GM18519 (cell line): Measurements from ENCODE around the gene C1QB.

ENCODE experiments used
- ATAC-seq: cut with Tn5 transposase; IDR thresholded peaks from one replicate; pipeline ENCODE4 v1.9.1; 2021; ENCODE audit warnings: mild to moderate bottlenecking, moderate library complexity; ENCODE audit not compliant: unreplicated experiment, low FRiP score

Gene C1QB, protein sequence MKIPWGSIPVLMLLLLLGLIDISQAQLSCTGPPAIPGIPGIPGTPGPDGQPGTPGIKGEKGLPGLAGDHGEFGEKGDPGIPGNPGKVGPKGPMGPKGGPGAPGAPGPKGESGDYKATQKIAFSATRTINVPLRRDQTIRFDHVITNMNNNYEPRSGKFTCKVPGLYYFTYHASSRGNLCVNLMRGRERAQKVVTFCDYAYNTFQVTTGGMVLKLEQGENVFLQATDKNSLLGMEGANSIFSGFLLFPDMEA

DNA sequence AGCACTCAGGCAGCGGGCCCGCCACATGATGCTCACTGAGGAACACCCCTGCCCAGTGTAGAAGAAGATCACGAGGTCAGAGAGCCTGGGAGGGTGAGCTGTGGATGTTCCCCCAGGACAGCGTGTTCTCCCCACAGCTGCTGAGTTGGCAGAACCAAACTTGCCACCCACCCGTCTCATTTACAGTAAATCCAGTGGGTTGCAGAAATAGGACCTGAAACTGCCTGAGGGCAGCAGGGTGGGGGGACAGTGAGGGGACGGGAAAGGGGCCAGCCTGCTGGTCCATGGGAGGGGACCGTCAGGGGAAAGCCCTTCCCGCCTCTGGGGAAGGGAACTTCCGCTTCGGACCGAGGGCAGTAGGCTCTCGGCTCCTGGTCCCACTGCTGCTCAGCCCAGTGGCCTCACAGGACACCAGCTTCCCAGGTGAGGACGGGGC lies at the start of gene C1QB:
Gene C1QB, plus strand, starts transcription at position 356 of the 436 bp plus-strand sequence. CDS start 6,227 bp downstream, outside the sequence.
- no peak for ATAC-seq

DNA sequence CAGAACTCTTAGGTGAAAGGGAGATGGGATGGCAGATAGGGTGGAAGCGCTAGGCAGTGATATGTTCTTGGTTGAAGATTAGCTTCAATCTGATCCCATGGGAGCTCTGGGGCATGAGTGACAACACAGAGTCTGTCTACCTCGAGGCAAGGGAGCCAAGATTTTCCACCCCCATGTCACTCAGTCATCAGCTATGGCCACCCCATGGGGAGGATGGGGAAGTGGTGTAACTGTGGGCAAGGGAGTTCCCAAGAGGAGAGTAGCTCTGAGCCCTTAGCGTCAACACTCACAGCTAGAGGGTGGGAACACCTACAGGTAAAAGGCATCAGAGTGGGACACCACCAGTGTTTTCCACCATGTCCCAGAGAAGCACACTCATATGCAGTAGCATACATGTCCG lies 46.9 kb upstream of the C1QB start:
- no peak for ATAC-seq

DNA sequence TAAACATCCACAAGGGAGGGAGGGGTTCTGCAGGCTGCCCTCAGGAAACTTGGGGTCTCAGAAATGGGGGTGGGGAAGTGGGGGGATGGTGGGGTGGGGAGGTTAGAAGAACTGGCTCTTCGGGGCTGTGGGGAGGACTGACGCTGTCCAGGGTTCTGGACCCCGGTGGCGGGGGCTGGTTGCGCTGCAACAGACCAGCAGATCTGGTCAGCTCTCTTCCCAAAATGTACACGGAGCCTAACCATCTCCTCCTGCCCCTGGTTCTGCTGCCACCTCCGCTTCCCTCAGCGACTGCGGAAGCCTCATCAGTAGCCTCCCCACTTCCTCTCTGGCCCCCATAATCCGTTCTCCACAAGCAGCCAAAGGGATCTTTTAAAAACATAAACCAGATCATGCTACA lies 45.9 kb upstream of the C1QB start:
- no peak for ATAC-seq

DNA sequence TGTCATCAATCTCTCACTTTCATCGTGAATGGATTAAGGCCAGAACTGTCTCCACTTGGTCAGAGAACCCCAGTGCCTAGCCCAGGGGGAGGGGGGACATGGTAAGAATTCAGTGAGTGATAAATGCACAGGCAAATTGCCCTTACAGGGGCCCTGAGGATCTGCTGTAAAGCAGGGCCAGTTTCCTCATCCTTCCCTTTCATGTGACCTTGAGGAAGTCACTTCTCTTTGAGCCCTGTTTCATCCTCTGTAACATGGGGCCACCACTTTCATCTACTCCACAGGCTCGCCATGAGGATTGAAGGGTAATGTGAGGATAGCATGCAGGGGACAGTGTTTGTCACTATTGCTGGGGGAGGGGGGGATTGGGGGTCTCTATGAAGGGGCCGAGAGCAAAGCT lies 44.7 kb upstream of the C1QB start:
- no peak for ATAC-seq

DNA sequence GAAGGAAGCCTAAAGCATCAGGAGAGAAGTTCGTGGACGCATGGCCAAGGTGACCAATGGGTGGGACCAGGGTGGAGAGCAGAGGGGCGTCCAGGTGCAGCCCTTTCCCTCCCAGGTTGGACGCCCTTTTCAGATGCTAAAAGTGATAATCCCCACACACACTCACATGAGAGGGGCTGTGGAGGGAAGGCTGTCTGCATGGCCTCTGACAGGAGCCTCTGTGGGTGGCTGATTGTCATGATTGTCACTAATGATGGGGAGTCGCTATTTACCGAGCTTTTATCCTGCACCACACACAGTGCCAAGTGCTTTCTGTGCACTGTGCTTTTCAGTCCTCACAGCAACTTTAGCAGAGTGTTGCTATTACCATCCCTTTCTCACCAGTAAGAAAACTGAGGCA lies 43.7 kb upstream of the C1QB start:
- ATAC-seq: no peak

DNA sequence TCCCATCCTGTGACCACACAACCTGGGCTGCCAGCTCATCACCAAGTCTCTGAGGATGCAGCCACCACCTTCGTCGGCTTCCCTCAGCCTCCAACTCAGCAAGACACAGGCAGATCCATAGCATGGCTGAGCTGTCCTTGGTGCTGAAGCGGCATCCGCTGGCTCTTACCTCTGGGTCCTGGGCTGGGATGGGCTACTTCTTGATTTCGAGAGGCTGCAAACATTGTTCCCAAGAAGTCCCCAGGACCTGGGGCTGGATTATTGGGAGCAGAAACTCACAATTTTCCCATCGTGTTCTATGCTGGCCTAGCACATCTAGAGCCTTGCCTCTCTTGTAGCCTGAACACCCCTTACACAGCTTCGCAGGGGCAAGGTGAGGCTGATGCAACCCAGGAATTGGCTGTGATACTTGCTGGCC lies 41.5 kb upstream of the C1QB start:
- ATAC-seq: no peak

DNA sequence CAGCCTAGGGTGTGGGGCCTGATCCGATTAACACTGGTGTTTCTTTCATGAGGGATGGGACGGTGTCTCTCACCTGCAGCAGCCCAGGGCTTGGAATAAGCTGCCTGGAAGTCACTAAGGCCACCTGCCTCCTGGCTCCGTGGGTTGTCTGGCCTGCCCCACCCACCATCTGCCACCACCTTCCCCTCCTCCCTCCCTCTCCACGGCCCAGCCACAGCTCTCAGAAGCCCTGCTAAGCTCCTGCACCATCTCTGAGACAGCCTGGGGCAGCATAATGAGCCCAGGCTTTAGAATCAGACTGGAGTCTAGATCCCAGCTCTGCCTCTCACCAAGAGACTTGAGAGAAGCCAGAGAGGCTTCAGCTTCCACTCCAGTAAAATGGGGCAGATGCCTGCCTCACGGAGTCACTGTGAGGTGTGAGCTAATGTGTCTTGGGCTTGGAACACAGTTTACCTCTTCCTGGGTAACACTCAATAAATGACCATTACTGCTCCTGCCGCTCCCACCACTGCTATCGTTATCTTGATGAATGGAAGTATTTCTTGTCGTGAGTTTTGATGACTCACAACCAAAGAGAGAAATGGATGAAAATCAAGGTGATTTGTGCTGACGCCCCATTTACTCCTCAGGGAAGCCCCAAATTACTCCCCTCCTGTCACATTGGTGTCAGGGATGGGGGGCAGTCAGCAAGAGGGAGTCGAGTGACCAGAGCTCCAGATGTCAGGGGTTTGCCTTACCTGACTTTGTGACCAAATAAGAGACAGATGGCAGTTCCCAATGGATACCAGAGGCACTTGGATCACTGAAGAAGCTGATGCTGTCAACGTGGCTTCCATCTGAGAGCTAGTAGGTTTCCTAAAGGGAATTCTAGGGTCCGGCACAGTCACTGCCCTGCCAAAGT lies 40.1 kb upstream of the C1QB start:
- no peak for ATAC-seq

DNA sequence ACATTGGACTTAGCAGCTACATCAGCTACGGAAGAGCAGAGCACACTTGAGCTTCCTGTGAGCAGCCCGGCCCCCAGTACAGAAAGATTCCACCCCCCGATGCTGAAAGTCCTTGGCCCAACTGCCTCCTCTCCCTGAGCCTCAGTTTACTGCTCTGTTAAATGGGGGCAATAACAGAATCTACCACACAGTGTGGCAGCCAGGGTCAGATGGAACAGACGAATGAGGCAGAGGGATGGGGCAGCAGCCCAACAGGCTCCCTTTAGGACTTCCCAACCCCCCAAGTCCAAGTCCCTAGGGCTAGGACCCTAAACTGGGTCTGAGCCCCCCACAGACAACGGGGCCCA lies 39.5 kb upstream of the C1QB start:
- ATAC-seq: no peak

DNA sequence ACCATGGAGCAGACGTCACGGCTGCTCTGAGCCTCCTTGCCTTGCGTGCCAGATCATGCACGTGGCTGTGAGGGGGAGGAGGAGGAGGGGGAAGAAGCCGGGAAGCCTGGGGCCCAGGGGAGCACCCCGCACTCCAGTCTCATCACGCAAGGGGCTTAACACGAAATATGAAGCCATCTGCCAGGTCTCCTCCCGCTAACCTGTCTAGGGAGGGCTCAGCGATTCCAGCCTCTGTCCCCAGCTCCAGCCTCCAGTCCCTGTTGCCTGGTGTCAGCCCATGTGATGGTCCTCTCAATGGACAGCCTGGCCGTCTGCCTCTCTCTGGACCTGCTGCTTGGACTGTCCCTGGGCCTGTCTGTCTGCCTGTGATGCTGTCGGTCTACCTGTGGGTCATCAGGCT lies 39.1 kb upstream of the C1QB start:
- no peak for ATAC-seq

DNA sequence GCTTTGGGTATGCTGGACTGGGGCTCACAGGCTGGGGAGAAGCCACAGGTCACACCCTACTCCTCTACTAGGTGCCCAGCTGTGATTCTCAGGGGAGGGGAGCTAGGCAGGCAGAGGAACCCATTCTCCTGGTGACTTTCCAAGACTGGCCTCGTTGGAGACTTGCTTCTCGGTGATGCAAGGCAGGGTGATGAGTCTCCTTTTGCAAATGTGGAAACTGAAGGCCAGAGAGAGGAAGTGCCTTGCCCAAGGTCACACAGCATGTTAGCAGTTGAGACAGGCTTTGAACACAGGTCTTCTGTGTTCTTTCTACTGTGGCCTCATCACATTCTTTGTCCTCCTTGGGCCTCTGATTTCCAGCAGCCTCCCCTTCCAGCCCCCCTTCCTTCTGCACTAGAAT lies 37.1 kb upstream of the C1QB start:
- no peak for ATAC-seq

DNA sequence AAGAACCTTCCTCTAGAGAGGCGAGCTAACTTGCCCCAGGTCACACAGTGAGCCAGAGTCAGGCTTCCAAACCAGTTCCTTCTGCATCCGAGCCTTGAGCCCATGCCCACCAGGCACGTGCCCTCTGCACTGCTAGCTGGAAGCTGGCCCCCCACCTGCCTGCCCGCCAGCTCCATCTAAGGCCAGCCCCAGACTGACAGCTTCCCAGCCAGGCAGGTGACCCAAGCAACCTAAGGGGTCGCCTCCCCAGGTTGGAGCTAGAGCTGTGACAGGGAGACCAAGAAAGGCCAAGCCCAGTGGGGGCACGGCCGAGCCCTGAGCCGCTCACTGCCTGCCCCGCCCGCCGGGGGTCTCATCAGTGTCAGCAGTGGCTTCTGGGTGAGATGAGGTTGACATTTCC lies 36.5 kb upstream of the C1QB start:
- ATAC-seq: no peak

DNA sequence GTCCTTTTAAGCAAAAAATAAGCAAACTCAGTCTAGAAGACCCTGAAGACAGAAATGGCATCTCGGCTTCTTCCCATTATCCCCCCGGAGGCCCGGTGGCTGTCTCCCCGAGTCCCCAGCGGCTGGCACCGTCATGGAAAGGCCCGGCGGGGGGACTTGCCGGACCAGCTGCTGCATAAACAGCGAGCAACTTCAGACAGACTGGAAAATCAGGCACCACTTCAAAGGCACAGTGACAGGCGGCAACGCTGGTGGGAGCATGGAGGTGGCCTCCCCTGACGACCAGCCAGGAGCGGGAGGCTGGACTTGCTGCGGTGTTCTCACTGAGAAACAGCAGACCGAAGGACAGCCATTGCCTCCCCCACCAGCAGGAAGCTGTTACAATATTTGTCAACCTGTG lies 35.0 kb upstream of the C1QB start:
- ATAC-seq: no peak

DNA sequence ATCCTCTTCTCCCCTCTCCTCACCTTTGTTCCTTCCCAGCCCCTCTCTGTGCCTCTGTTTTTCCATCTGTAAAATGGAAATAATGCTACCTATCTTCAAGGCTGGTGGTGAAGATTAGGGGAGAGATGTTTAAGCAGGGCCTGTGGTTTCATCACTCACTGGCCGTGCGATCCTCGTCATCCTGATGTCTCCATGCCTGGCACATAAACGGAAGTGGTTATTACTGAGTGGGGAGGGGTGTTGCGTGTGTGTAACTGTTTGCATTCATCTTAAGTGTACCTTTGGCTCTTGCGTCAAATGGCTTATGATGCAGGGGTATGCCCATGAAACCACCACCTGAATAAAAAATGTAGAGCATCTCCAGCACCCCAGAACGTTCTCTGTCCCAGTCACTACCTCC lies 33.8 kb upstream of the C1QB start:
- ATAC-seq: no peak

DNA sequence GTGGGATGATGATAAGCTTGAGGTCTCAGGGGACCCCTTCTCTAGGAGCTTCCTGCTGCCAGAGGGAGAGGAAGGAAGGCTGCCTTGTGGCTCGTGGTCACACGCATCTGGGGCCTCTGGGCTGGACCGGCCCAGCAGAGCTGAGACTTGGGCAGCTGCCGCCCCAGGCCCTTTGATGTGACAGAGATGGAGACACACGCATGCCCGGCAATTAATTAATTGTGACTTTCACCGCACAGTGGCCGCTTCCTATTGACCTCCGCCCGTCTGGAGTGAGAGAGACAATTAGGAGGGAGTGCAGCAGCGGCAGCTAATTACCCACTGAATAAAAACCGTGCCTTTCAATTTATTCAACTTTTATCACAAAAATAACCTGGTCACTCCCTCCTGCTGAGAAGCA lies 33.2 kb upstream of the C1QB start:
- ATAC-seq: no peak

DNA sequence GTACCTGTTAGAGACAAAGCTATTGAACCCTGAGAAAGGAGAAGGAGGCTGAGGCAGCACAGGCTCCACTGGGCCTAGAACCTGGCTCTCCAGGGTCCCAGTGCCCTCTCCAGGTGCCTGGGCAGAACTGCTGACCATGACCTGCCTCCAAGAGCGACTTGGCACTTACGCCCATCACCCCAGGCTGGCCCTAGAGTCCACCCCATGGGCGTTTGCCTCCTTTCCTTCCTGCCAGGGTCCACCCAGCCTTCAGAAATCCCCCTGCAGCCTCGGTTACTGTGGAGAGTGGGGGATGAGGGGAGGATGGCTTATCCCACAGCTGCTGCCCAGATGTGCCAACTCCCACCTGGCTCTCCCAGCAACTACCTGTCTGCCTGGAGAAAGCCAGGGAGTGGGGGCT lies 31.3 kb upstream of the C1QB start:
- no peak for ATAC-seq

DNA sequence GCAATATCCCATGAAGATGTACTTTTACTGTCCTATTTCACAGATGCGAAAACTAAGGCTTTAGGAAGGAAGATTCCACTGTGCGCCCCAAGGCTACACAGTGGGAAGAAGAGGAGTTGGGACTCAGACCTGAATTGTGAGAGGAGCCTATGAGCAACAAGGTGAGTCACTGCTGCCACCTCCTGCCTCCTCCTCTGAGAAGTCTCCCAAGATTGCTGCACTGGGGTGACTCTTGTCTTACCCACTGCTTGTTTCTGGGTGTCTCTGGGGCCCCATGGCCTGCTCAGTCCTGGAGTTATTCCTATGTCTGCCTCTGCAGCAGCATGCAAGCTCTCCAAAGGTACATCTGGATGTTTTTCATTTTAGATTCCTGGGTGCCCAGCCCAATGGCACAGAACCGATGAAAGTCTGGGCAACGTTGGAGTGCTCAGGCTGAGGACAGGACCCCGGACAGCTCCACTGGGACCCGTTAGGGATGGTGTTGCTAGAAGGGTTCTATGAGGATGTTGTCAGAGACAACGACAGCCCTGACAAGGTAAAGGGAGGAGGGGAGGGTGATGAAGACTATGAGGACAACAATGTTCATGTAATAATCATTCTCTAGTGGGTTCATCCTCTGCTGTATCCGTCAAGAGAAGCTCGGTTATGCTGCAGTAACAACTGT lies 27.6 kb upstream of the C1QB start:
- ATAC-seq: no peak

DNA sequence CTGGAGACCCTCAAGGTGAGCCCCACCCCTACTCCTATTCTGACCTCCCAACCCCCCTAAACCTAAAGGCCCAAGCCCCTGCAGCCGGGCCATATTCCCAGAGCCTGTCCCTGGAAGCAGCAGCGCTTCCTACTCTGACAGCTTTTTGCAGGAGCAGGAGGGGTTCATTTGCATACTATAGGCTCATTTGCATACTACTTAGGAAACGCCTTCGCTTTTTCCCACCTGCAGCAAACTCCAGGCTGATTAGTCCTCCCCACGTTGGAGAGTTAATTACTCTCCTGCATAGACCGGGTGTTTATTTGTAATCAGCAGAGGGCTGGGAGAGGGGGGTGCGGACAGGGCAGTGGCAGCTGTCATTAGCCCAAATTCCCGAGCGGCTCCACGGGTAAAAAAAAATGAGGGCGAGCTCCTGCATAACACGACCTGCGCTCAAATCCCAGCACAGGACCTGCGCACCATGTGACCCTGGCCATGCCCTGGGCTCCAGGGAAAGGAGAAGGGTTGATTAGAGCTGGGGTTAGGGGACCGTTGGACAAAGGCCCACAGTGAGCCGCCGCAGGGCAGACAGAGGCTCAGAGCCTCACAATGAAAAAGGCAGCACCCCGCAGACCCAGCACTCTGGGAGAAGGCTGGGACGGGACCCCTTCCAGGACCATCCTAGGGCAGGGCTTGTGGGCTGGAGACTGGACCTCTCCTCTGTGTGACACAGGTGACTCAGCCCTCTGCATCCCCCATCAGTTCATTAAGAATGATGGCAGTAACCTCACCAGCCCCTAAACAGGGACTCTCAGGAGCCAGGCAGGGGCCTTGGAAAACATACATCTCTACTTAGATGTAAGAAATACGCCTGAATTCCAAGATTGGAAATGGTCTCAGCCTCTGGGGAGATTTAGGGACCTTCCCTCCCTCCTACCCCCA lies 26.5 kb upstream of the C1QB start:
- ATAC-seq: no peak

DNA sequence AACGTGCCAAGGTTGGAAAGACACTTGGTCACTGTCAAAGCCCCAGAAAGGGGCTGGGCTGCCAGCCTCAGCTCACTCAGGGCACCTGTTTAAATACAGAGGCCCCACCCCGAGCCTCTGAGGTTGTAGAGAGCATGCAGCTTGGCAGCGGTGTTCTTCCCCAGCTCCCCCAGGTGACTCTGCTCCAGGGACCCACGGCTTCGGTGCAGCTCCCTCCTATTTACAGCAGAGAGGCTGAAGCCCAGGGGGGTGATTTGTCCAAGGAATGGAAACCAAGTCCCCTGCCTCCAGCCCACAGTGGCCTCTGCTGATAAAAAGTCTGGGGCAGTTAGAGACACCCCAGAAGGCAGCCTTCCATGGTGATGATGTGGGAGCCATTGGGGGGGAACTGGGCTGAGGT lies 25.7 kb upstream of the C1QB start:
- no peak for ATAC-seq

DNA sequence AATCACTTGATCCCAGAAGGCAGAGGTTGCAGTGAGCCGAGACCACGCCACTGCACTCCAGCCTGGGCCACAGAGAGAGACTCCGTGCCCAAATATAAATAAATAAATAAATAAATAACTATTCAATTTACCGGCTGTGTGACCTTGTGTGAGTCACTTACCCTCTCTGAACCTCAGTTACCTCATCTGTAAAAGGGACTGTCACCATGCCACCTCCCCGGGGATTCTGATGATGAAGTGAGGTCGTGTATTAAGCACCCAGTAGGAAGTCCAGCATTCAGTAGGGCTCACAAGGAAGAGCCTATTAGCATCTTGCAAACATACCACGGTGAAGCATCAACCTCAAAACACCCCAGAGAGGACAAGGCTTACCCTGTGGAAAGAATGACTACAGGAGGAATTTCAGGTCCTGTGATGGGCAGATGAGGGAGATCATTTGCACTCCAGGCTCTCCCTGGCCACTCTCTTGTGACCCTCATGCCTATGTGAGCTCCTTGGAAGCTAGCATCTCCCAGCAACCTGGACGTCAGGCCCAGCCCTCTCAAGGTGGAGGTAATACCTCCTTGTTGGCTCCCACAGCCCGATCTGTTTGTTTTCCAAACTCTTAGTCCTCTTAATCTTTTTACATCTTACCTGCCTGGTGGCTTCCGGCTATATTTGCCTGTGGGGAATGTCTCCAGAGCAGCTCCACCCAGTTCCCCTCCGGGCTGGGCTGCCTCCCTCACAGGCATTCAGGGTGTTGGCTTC lies 24.2 kb upstream of the C1QB start:
- ATAC-seq: no peak

DNA sequence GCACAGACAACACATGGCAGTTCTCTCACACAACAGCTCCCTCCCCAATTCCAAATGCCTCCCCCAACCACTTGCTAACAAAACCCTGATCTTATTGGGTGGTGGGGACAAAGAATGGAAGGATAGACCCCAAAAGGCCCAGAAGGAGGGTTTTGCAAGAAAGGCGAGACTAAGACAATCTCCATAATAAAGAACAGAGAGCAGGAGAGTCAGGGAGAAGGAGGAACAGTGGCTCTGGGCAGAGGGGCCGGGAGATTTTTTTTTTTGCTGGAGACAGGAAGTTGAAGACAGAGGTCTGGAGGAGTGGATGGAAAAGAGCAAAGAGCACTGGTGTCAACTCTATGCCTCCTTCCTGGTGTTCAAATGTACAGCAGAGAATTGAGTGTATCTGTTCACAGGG lies 23.1 kb upstream of the C1QB start:
- no peak for ATAC-seq
